Measurements from ENCODE around the gene DIP2C.

- TF ChIP-seq POLR2A (IDR thresholded peaks at IDR 0.05; ENCODE audit: low read depth, low read length): no peak
- no peak for TF ChIP-seq POLR2AphosphoS5 (IDR thresholded peaks at IDR 0.05; ENCODE audit: low read depth, low read length)
Measured at GRCh38 chr10:451856-452255, 237.6 kb downstream of the DIP2C start.

Measured in GM12892 (cell line).